ENCODE results near the gene ZNF423.

The ZNF423 gene

GRCh38 chr16:49867234-49867633, 11.3 kb upstream of the ZNF423 start:
- Histone ChIP-seq H3K4me1 (ENCODE audit: control insufficient read depth, low read length) (no peaks in the 10 kb centered on the region), H3K4me2 (ENCODE audit: low read length) (no peak overlapping the region), H3K9me2 (replicated peaks; ENCODE audit: control insufficient read depth, low read length) (no peaks in the 10 kb centered on the region), H3K36me3 (ENCODE audit: control insufficient read depth, low read length) (no peaks in the 10 kb centered on the region), H4K20me1 (ENCODE audit: control insufficient read depth, insufficient read depth, low read depth, low read length) (no peaks in the 10 kb centered on the region), H3F3A (ENCODE audit: control insufficient read depth, insufficient read depth) (no peaks in the 10 kb centered on the region), H3K27ac (ENCODE audit: low read depth, low read length) (no peak overlapping the region), H3K27me3 (ENCODE audit: control insufficient read depth, low read length) (peaks cover 7% of the 10 kb centered on the region), H3K9me3 (ENCODE audit: control insufficient read depth, insufficient read depth, low read length) (no peaks in the 10 kb centered on the region), H3K79me2 (ENCODE audit: control insufficient read depth, low read length) (no peaks in the 10 kb centered on the region), H3K4me3 (ENCODE audit: low read length) (no peak overlapping the region)
- TF ChIP-seq CTCF (IDR thresholded peaks at IDR 0.05; ENCODE audit: low read depth, low read length, poor library complexity, severe bottlenecking), result no peak
- TF ChIP-seq EZH2phosphoT487 (IDR thresholded peaks at IDR 0.05; ENCODE audit: borderline replicate concordance, low read length), result no peak

- H4K20me1 ChIP-seq (ENCODE audit: control insufficient read depth, insufficient read depth, low read depth, low read length), result no peaks in the 10 kb centered on the region
- H3F3A ChIP-seq (ENCODE audit: control insufficient read depth, insufficient read depth), result no peaks in the 10 kb centered on the region
- H3K36me3 ChIP-seq (ENCODE audit: control insufficient read depth, low read length), result no peaks in the 10 kb centered on the region
- H3K4me3 ChIP-seq (ENCODE audit: low read length), result no peak overlapping the region
- H3K4me1 ChIP-seq (ENCODE audit: control insufficient read depth, low read length), result no peaks in the 10 kb centered on the region
- no peaks in the 10 kb centered on the region for H3K9me3 ChIP-seq (ENCODE audit: control insufficient read depth, insufficient read depth, low read length)
- H3K27ac ChIP-seq (ENCODE audit: low read depth, low read length), result no peak overlapping the region
- peaks cover 10% of the 10 kb centered on the region for H3K27me3 ChIP-seq (ENCODE audit: control insufficient read depth, low read length)
- H3K4me2 ChIP-seq (ENCODE audit: low read length), result no peak overlapping the region
- H3K9me2 ChIP-seq (replicated peaks; ENCODE audit: control insufficient read depth, low read length), result no peaks in the 10 kb centered on the region
- no peaks in the 10 kb centered on the region for H3K79me2 ChIP-seq (ENCODE audit: control insufficient read depth, low read length)
- TF ChIP-seq EZH2phosphoT487 (IDR thresholded peaks at IDR 0.05; ENCODE audit: borderline replicate concordance, low read length), result no peak
- no peak for TF ChIP-seq CTCF (IDR thresholded peaks at IDR 0.05; ENCODE audit: low read depth, low read length, poor library complexity, severe bottlenecking)
Observed at GRCh38 chr16:49866595-49867071, 10.7 kb upstream of the ZNF423 start.

GRCh38 chr16:49862694-49863093, 6.8 kb upstream of the ZNF423 start:
- Histone ChIP-seq H4K20me1 (ENCODE audit: control insufficient read depth, insufficient read depth, low read depth, low read length) (no peaks in the 10 kb centered on the region), H3K27me3 (ENCODE audit: control insufficient read depth, low read length) (peaks cover 36% of the 10 kb centered on the region)

More at GRCh38 chr16:49862694-49863093, 6.8 kb upstream of the ZNF423 start:
- Histone ChIP-seq H3K4me2 (ENCODE audit: low read length) (no peak overlapping the region), H3K36me3 (ENCODE audit: control insufficient read depth, low read length) (no peaks in the 10 kb centered on the region), H3K4me3 (ENCODE audit: low read length) (no peak overlapping the region), H3K9me2 (replicated peaks; ENCODE audit: control insufficient read depth, low read length) (no peaks in the 10 kb centered on the region), H3K4me1 (ENCODE audit: control insufficient read depth, low read length) (peaks cover 13% of the 10 kb centered on the region; the same call in 1 of the 2 replicates), H3F3A (ENCODE audit: control insufficient read depth, insufficient read depth) (no peaks in the 10 kb centered on the region), H3K9me3 (ENCODE audit: control insufficient read depth, insufficient read depth, low read length) (no peaks in the 10 kb centered on the region), H3K27ac (ENCODE audit: low read depth, low read length) (no peak overlapping the region), H3K79me2 (ENCODE audit: control insufficient read depth, low read length) (no peaks in the 10 kb centered on the region)
- no peak for TF ChIP-seq EZH2phosphoT487 (IDR thresholded peaks at IDR 0.05; ENCODE audit: borderline replicate concordance, low read length)
- no peak for TF ChIP-seq CTCF (IDR thresholded peaks at IDR 0.05; ENCODE audit: low read depth, low read length, poor library complexity, severe bottlenecking)

All from DOHH2 (cell line).